PC-9 (cell line): ENCODE measurements around the gene THY1. TPM values are rescaled to one million over a fixed set of nuclear protein-coding genes. Genes with fewer than 3 reads are reported as not detected.

Experiments
- BruUV-seq: library from RNA; stranded (reverse); fragments of 400-500 nt; replicated peaks from 2 replicates; lab custom pipeline; 2021; lab: Mats Ljungman, UMichigan
- CTCF ChIA-PET: fragments of 300-600 bp; sonication (Branson Sonifier 250); formaldehyde crosslinking; loops from one replicate; lab custom pipeline; 2022; ENCODE audit warnings: antibody characterized with exemption; lab: Charles Lee
- POLR2A ChIA-PET: fragments of 300-600 bp; sonication (Branson Sonifier 250); formaldehyde crosslinking; loops from one replicate; lab custom pipeline; 2022; ENCODE audit warnings: antibody characterized with exemption; ENCODE audit not compliant: unreplicated experiment; lab: Charles Lee
- DNase-seq, 2 experiments: peaks; one replicate each; pipeline versions ENCODE4 v3.0.0 to v3.0.0-alpha.2; 2015 to 2022; ENCODE audit warnings: mixed read lengths in 1 of 2
- H2AFZ ChIP-seq: fragments of 200-600 bp; sonication (generic); 2 replicates; pipeline ENCODE4 v1.8.1; 2017; ENCODE audit warnings: antibody characterized with exemption
- H3F3A ChIP-seq: fragments of 200-600 bp; sonication (generic); 2 replicates; pipeline ENCODE4 v1.8.1; 2017; ENCODE audit warnings: antibody characterized with exemption, mild to moderate bottlenecking, low read depth; ENCODE audit not compliant: insufficient read depth
- H3K27ac ChIP-seq: fragments of 200-600 bp; sonication (generic); 2 replicates; pipeline ENCODE4 v1.6.1; 2016; ENCODE audit warnings: mixed run types
- H3K27me3 ChIP-seq: fragments of 200-600 bp; sonication (generic); 2 replicates; pipeline ENCODE4 v1.6.1; 2016; ENCODE audit warnings: low read depth, mixed run types; ENCODE audit not compliant: insufficient read depth
- H3K36me3 ChIP-seq: fragments of 200-600 bp; sonication (generic); 2 replicates; pipeline ENCODE4 v1.6.1; 2016; ENCODE audit warnings: low read depth, mixed run types
- H3K4me1 ChIP-seq: fragments of 200-600 bp; sonication (generic); replicated peaks from 2 replicates; pipeline ENCODE4 v1.6.1; 2016; ENCODE audit warnings: mixed run types; ENCODE audit not compliant: insufficient read depth
- H3K4me2 ChIP-seq: fragments of 200-600 bp; sonication (generic); 2 replicates; pipeline ENCODE4 v1.6.1; 2017; ENCODE audit warnings: mixed run types
- H3K4me3 ChIP-seq: fragments of 200-600 bp; sonication (generic); 2 replicates; pipeline ENCODE4 v1.6.1; 2016; ENCODE audit warnings: mixed run types
- H3K79me2 ChIP-seq: fragments of 200-600 bp; sonication (generic); 2 replicates; pipeline ENCODE4 v1.6.1; 2017; ENCODE audit warnings: low read depth, mixed run types
- H3K9me2 ChIP-seq: fragments of 200-600 bp; sonication (generic); 2 replicates; pipeline ENCODE4 v1.8.1; 2017; ENCODE audit warnings: mild to moderate bottlenecking; ENCODE audit not compliant: insufficient read depth
- H3K9me3 ChIP-seq: fragments of 200-600 bp; sonication (generic); 2 replicates; pipeline ENCODE4 v1.8.1; 2016; ENCODE audit warnings: low read depth; ENCODE audit not compliant: insufficient read depth
- H4K20me1 ChIP-seq: fragments of 200-600 bp; sonication (generic); 2 replicates; pipeline ENCODE4 v1.8.1; 2017; ENCODE audit not compliant: insufficient read depth
- CTCF ChIP-seq: fragments of 200-600 bp; sonication (generic); conservative IDR thresholded peaks from 2 replicates; pipeline ENCODE4 v1.6.1; 2017; ENCODE audit warnings: mixed run types, antibody characterized with exemption, mild to moderate bottlenecking, moderate library complexity
- EZH2 ChIP-seq: fragments of 200-600 bp; sonication (generic); IDR thresholded peaks from 2 replicates; pipeline ENCODE4 v1.8.0; 2017; ENCODE audit warnings: antibody characterized with exemption, low read depth
- intact Hi-C: fragments of 100-400 bp; cut with micrococcal nuclease; formaldehyde crosslinking; loops from one replicate; pipeline ENCODE4 v1.10.0; 2022; ENCODE audit not compliant: unreplicated experiment
- total RNA-seq: library from RNA; stranded (reverse); gene quantifications from 2 replicates; pipeline ENCODE4 v1.2.3, GENCODE V29; 2021

THY1 gene
- total RNA-seq, 1 experiment from 2014 or later: not detected

GRCh38 chr11:119373921-119374631 is 48.9 kb downstream of the THY1 start:
- Histone ChIP-seq H3K9me3 (no peaks in the 10 kb centered on the region), H3K4me2 (no peak overlapping the region), H3K79me2 (no peaks in the 10 kb centered on the region), H3K27ac (no peak overlapping the region), H3K36me3 (no peaks in the 10 kb centered on the region), H3K4me1 (peaks cover 28% of the 10 kb centered on the region), H4K20me1 (no peaks in the 10 kb centered on the region), H3K9me2 (no peaks in the 10 kb centered on the region), H3K4me3 (no peak overlapping the region), H3F3A (peaks cover under 1% of the 10 kb centered on the region; the same call in 1 of the 2 replicates), H2AFZ (no peak overlapping the region), H3K27me3 (no peaks in the 10 kb centered on the region)
- TF ChIP-seq EZH2 (no peak), CTCF (peak; percentile 99)
- ChIA-PET CTCF (interaction anchor here (0.5 to 1.5 kb wide), 4 partner anchors 13 to 332 kb away, joined by 3 to 9 read pairs (median 5); partner anchors contain the start of gene C1QTNF5), POLR2A (no interaction called here)
- peak; percentile 55 to 76 for DNase-seq
- no TSS peak for BruUV-seq
- intact Hi-C loops: loop anchor here (1.0 kb wide), 2 partner anchors 18 to 53 kb away; no protein-coding TSS in a partner anchor

GRCh38 chr11:119373059-119373920 is 49.7 kb downstream of the THY1 start:
- Histone ChIP-seq H3F3A (peaks cover 4% of the 10 kb centered on the region), H3K4me2 (no peak overlapping the region)
- POLR2A ChIA-PET: no interaction called here

More at GRCh38 chr11:119373059-119373920, 49.7 kb downstream of the THY1 start:
- Histone ChIP-seq H3K36me3 (no peaks in the 10 kb centered on the region), H3K4me3 (no peak overlapping the region), H3K9me2 (no peaks in the 10 kb centered on the region), H3K27ac (no peak overlapping the region), H4K20me1 (no peaks in the 10 kb centered on the region), H3K27me3 (no peaks in the 10 kb centered on the region), H3K9me3 (no peaks in the 10 kb centered on the region), H2AFZ (no peak overlapping the region), H3K4me1 (peaks cover 28% of the 10 kb centered on the region), H3K79me2 (no peaks in the 10 kb centered on the region)
- CTCF ChIA-PET: interaction anchor here (0.6 to 1.5 kb wide), 4 partner anchors 12 to 33 kb away, joined by 4 to 9 read pairs (median 5); partner anchors contain the start of gene C1QTNF5
- intact Hi-C loops: no loop called here
- no peak for DNase-seq
- TF ChIP-seq CTCF (no peak), EZH2 (no peak)
- no TSS peak for BruUV-seq
